Cerebellar cortex (tissue), 1 donor: ENCODE results near the gene TMEM164.
"Not testable (repeated sequence)": the region's sequence is repeated elsewhere in the genome, so short reads cannot be mapped to it uniquely, and the experiment has no call there.

Experiments
- DNase-seq: peaks from one replicate; pipeline ENCODE4 v3.0.0-alpha.2; 2015; ENCODE audit warnings: low spot score

The TMEM164 gene

GRCh38 chrX:110002300-110003166, at the start of gene TMEM164:
Gene TMEM164 (plus strand): TSS chrX:110003114. CDS start chrX:110003775, 661 bp downstream.
- DNase-seq: peak; percentile 67

DNA sequence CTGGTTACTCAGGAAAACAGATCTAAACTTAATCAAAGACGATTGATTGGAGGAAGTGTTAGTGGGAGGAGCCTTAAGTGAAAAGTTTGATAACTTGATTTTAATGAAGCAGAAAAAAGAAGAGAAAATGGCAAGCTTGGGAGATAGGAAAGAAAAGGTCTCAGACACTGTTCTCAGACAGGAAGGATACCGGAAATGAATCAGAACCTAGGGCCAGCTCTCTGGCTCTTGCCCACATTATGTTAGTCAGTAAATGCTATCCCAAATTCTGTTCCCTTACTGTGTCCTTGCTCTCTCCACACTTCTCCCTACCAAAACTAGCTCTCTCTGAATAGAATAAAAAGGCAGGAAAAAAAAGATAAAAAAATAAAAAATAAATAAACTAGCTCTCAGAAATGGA, 48.6 kb upstream of the TMEM164 start:
- DNase-seq: no peak

DNA sequence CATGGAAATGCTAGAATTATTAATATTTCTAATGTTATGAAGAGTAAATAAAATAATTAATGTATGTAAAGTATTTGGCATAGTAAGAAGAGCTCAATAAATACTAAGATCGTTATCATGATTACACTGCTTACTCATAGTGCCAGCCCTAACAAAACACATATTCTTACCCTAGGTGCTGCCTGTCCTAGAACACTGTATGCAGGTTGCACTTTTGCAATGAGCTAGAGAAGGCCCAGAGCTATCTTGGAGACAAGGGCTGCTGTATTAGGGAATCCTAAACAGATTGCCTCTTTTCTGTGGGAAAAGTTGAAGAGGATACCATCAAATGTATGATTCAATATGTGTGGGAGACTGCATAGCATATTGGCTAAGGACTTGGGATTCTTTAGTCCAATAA, 48.0 kb upstream of the TMEM164 start:
- DNase-seq: no peak

DNA sequence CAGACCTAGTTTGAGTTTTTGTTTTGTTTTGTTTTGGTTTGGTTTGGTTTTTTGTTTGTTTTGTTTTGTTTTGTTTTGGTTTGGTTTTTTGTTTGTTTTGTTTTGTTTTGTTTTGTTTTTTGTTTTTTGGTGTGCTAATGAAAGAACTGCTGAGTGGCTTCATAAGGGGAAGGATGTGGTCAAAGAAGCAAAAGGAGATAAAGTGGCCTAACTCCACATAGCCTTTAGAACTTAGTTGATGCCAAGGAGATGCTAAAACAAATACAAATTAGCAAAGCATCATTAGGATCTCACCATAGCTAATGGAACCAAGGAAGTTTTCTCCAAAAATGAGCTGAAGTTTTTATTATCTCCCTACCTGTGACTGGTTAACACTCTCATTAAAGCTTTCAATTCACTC, 44.6 kb upstream of the TMEM164 start:
- DNase-seq: no peak

- no peak for DNase-seq
Observed at GRCh38 chrX:109959356-109959871, 43.5 kb upstream of the TMEM164 start.

DNA sequence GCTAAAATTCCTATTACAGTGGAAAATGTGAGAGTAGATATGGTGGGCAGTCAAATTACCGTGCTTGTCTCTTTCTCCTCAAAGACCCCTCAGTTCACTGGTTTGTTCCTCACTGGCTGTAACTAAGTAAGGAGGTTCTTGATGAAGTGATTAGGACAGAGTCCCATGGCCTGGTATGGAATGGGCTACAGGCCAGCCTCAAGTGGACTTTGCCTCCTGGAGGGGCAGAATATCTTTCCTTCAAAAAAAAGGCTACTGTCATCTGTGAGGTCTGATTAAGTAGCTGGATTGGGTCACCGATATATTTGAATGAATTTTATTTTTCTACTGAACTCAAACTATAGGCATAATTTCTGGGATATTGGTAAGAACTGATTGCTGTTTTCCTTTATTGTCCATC, 38.5 kb upstream of the TMEM164 start:
- DNase-seq: no peak

DNA sequence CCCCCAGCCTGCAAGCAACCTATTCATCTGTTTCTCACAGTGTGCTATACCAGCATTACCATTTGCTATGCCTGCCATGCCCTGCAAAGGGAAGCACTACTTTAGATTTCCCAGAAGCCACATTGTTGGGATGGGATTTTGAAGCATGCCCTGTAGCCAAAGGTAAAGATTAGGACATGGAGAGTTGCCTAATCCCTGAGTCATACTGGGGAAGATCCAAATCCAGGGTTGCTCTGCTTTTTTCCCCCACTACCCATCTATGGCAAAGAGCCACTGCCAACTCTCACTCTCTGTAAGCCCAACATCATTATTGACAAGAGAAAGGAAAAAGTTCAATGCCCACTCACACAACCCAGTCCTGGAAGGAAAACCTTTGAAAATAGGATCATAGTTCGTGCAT, 36.7 kb upstream of the TMEM164 start:
- no peak for DNase-seq

DNA sequence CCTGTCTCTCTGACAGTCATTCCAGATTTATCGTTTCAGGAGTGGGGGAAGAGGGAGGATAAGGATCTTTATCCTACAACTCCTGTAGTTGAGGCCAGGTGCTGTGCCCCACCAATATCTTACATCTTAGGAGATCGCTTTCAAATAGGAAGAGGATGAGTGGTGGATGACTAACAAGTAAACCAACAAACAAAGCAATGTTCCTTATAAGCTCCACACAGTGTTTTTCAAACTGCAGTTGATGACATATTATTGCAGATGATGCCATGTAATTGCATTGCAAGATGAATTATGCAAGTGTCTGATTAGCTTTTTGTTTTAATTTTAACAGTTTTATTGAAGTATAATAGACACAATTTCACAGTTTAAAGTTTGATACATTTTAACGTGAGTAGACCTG, 35.8 kb upstream of the TMEM164 start:
- no peak for DNase-seq

GRCh38 chrX:109970841-109971240, 32.1 kb upstream of the TMEM164 start:
- DNase-seq: not testable (repeated sequence)

GRCh38 chrX:109974906-109975655, 27.8 kb upstream of the TMEM164 start:
- DNase-seq: no peak

- not testable (repeated sequence) for DNase-seq
Observed at GRCh38 chrX:109985210-109985609, 17.7 kb upstream of the TMEM164 start.

DNA sequence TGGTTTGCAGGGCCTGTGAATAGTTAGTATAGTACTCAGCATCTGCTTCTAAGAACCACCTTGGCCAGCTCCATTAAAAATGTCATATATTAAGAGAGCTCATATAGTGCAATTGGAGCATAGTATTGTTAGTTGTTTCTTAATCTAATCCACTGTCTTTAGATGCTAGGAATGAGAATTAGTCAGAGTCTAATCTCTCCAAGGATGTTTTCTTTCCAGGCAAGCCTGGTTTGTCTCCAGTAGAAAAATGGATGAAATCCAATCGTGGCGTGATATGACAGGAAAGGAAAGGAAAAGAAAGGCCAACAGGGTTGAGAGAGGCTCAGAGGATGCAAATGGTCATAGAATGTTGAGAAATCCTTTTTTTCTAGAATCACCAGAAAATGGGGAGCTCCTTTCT, 15.0 kb upstream of the TMEM164 start:
- DNase-seq: no peak

- DNase-seq: no peak
Observed at GRCh38 chrX:109990582-109991276, 12.2 kb upstream of the TMEM164 start.

GRCh38 chrX:109992203-109992602, 10.7 kb upstream of the TMEM164 start:
- no peak for DNase-seq

- DNase-seq: no peak
Observed at GRCh38 chrX:109995155-109995554, 7.8 kb upstream of the TMEM164 start.

GRCh38 chrX:109997786-109998452, 5.0 kb upstream of the TMEM164 start:
- no peak for DNase-seq

GRCh38 chrX:110000000-110000399, 2.9 kb upstream of the TMEM164 start:
- no peak for DNase-seq

DNA sequence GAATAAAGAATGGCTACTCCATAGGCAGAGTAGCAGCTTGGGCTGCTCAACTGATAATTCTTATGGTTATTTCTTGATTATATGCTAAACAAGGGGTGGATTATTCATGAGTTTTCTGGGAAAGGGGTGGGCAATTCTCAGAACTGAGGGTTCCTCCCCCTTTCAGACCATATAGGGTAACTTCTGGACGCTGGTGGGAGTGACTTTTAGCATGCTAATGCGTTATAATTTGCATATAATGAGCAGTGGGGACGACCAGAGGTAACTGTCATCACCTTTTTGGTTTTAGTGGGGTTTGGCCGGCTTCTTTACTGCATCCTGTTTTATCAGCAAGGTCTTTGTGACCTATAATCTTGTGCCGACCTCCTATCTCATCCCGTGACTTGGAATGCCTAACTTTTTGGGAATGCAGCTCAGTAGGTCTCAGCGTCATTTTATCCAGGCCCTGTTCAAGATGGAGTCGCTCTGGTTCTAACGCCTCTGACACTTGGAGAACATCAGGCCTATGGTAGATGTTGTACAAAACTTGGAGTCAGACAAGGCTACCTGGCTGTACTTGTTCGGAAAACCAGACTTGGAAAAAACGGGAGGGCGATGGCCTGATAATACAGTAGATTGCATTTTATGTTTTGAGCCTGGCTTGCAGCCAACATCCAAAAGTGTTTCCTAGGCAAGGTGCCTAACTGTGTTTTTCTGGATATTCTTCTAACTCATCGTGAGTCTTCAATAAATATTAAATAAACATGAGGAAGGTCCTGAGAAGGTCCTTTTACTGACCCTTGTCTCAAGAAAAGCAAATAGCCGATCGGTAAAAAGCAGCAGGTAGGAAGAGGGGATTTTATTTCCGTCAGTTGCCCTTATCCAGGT, 1.8 kb upstream of the TMEM164 start:
- no peak for DNase-seq

DNA sequence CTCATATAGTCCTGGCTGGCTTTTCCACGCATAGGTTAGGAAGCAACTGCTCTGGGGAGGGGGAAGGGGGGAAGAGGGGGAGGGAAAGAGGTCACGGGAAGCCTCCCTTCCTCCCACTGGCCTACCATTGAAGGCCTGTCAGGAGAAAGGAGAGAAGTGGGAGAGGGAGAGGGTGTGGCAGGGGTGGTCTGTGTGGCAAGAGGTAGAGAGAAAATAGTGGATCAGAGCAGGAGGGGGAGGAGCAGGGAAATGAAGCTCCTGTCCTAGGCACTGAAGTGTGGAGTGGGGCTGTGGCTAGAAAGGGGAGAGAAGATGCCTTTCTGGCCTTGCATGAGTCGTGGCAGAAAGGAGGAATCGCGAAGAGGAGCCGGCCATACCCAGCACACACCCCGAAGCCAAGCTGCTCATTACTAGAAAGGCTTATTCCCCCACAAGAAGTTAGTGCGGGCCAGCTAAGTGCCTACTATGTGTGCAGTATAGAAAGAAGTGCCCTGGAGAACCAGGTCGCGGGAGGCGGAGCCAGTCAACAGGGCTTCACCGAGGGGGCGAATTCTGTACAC, 1.1 kb upstream of the TMEM164 start:
- DNase-seq: no peak
